Subcutaneous abdominal adipose tissue (tissue), 5 donors: ENCODE data around the gene MICU1.

ENCODE experiments used
- H3K27ac ChIP-seq: one replicate; pipeline ENCODE4 v1.7.0; 2013; ENCODE audit warnings: low read depth, mild to moderate bottlenecking, inconsistent platforms, low read length, moderate library complexity
- H3K27me3 ChIP-seq, 5 donors: one replicate each; pipeline ENCODE4 v1.7.0; 2013; ENCODE audit warnings: low read length in 5 of 5, inconsistent platforms in 1 of 5; ENCODE audit not compliant: control insufficient read depth in 5 of 5, insufficient read depth in 4 of 5
- H3K36me3 ChIP-seq, 5 donors: one replicate each; pipeline ENCODE4 v1.7.0; 2013; ENCODE audit warnings: low read length in 5 of 5; ENCODE audit not compliant: control insufficient read depth in 5 of 5, insufficient read depth in 5 of 5
- H3K4me1 ChIP-seq, 5 donors: one replicate each; pipeline ENCODE4 v1.7.0; 2013; ENCODE audit warnings: low read length in 5 of 5, mild to moderate bottlenecking in 3 of 5, moderate library complexity in 1 of 5; ENCODE audit not compliant: control insufficient read depth in 5 of 5, insufficient read depth in 5 of 5
- H3K4me3 ChIP-seq, 5 donors: one replicate each; pipeline ENCODE4 v1.7.0; 2013; ENCODE audit warnings: low read length in 5 of 5, low read depth in 1 of 5
- H3K9ac ChIP-seq, 5 donors: one replicate each; pipeline ENCODE4 v1.7.0; 2013; ENCODE audit warnings: low read length in 5 of 5, mild to moderate bottlenecking in 4 of 5, moderate library complexity in 3 of 5
- H3K9me3 ChIP-seq, 5 donors: one replicate each; pipeline ENCODE4 v1.7.0; 2013; ENCODE audit warnings: low read length in 5 of 5; ENCODE audit not compliant: control insufficient read depth in 5 of 5
- donor health status: healthy.
- donor health status: healthy.
- donor health status: healthy.
- donor health status: healthy.
- donor health status: healthy.

Gene MICU1

DNA sequence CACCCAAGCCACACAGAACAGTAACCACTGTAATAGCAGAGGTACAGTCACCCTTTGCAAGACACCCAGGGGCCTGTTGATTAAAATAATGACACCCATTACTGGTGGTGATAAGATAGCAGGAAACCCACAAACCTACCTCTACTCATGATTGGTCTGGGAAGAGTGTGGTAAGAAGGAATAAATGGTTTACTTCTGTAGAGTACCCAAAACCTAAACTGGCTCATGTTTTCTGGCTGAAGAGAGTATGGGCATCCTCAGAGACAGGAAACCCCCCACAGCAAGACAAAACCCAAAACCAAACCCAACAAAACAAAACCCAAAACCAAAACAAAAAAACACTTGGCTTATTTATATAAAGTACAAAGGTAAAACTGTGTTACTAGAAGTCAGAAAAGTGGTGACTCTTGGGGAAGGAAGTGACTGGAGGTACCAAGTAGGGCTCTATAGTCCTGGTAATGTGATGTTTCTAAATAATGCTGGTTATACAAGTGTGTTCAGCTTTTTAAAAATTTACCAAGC, 255.6 kb downstream of the MICU1 start:
- Histone ChIP-seq H3K4me3 (no peak overlapping the region), H3K9ac (no peak overlapping the region), H3K27ac (no peak overlapping the region), H3K4me1 (no peaks in the 10 kb centered on the region), H3K27me3 (no peaks in the 10 kb centered on the region), H3K9me3 (no peaks in the 10 kb centered on the region), H3K36me3 (peaks cover 4 to 56% (median 34%) of the 10 kb centered on the region in 5 donors)

DNA sequence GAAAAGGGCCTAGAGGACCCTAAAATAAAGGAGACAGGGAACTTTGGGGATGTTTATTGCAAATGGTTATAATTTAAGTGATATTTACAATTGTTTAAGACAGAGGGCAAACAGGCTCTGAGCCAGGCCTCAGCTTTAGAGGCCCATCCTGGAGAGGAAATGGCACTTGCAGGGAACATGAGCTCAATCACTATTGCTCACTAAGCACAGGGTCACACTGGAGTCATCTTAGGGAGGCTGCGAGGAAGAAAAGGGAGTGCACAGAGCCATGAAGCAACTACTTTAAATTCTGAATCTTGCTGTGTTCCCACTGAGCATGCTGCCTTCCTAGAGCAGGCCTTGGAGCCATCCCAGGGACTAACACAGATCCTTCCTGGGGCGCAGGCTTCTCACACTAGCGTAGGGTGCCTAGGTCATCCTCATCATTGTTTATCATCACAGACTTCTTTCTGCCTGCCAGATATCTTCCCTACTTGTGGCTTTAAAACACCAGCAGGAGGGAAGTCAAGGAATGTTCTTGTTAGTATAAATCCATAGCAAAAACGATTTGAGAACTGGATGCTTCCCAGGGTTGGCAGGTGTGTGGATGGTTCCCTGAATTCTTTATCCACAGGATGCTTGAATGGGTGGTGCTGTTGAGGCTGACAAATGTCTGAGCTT, 258.4 kb downstream of the MICU1 start:
- peaks cover 4 to 39% (median 31%) of the 10 kb centered on the region in 5 donors for H3K36me3 ChIP-seq
- H3K27ac ChIP-seq: no peak overlapping the region
- H3K9me3 ChIP-seq: no peaks in the 10 kb centered on the region
- H3K4me3 ChIP-seq: no peak overlapping the region
- H3K27me3 ChIP-seq: no peaks in the 10 kb centered on the region
- peaks cover 3 to 11% (median 11%) of the 10 kb centered on the region in 5 donors for H3K4me1 ChIP-seq
- no peak overlapping the region for H3K9ac ChIP-seq

DNA sequence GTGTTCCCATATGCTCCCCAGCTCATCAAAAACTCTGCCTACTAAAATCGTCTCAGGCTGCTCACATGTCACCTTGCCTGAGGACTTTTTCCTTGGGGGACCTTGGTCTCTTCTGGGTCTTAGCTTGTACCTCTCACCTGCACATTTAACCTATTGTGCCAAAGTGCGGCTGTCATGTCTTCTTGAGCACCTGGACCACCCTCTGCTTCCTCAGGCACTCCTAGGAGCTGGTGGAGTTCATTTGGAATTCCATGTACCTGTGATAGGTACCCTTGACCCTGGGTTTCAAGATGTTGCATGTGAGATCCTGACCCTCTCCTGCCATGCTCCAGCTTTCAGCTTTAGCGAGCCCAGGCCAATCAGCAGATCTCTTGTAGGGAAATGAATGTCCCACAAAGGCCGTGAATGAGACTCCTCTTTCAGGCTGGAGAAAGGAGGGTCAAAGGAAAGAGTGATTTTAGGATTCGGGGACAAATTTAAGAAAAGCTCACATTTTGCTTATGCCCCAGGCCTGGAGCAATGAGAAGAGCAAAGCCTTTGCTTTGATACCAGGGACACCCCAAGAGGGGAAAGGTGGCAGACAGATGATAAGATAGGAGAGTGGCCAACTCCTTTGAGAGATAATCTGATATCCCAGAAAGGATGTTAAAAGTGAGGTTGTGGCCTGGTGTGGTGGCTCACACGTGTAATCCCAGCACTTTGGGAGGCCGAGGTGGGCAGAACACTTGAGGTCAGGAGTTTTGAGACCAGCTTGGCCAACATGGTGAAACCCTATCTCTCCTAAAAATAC, 260.6 kb downstream of the MICU1 start:
- H3K36me3 ChIP-seq: peaks cover 4 to 33% (median 27%) of the 10 kb centered on the region in 5 donors
- no peak overlapping the region for H3K27ac ChIP-seq
- peaks cover 3 to 11% (median 11%) of the 10 kb centered on the region in 5 donors for H3K4me1 ChIP-seq
- H3K27me3 ChIP-seq: no peaks in the 10 kb centered on the region
- no peak overlapping the region for H3K4me3 ChIP-seq
- H3K9me3 ChIP-seq: no peaks in the 10 kb centered on the region
- peak overlapping the region in 1 of 5 donors; percentile 7 for H3K9ac ChIP-seq

DNA sequence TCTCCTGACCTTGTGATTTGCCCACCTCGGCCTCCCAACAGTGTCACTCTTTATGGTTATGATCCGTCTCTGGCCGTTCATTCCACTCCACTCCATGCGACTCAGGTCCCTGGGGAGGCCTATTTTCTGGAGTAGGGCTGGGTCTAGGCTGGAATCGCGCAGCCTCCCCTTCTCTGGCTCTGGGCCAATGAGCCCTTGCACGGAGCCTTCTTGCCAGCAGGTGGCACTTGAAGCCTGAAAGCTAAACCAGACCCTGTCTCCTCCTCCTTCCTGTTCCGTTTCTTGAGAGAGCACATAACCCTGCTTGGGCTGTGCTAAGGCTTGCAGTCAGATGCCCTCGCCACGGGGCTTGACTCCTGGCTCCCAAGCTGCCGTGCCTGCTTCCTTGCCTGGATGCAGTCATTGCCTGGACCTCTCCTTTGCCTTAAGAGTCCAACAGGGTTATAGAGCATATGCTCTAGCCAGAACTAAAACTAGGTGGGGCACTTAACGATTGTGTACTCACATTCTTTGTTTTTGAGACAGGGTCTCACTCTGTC, 261.6 kb downstream of the MICU1 start:
- Histone ChIP-seq H3K9ac (peak overlapping the region in 1 of 5 donors; percentile 38), H3K9me3 (no peaks in the 10 kb centered on the region), H3K27me3 (no peaks in the 10 kb centered on the region), H3K27ac (no peak overlapping the region), H3K4me1 (peaks cover 3 to 11% (median 11%) of the 10 kb centered on the region in 5 donors), H3K4me3 (peak overlapping the region; percentile 41 to 72 (median 55)), H3K36me3 (peaks cover 4 to 31% (median 27%) of the 10 kb centered on the region in 5 donors)

DNA sequence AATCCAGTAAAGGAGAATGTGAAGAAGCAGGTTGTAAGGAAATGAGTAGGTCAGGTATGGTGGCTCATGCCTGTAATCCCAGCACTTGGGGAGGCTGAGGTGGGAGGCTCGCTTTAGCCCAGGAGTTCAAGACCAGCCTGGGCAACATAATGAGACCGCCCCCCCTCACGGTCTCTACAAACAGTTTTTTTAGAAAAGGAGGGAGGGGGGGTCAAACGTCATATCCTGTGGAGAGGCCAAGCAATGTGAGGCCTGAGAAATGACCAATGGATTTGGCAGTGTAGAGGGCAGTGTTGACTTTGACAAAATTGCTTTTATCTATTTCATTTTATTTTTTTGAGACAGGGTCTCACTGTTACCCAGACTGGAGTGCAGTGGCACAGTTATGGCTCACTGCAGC, 268.9 kb downstream of the MICU1 start:
- Histone ChIP-seq H3K4me3 (no peak overlapping the region), H3K27ac (no peak overlapping the region), H3K36me3 (peaks cover 0 to 4% (median 0%) of the 10 kb centered on the region in 5 donors), H3K9me3 (no peaks in the 10 kb centered on the region), H3K4me1 (peaks cover 5 to 26% (median 20%) of the 10 kb centered on the region in 5 donors), H3K27me3 (no peaks in the 10 kb centered on the region), H3K9ac (no peak overlapping the region)

DNA sequence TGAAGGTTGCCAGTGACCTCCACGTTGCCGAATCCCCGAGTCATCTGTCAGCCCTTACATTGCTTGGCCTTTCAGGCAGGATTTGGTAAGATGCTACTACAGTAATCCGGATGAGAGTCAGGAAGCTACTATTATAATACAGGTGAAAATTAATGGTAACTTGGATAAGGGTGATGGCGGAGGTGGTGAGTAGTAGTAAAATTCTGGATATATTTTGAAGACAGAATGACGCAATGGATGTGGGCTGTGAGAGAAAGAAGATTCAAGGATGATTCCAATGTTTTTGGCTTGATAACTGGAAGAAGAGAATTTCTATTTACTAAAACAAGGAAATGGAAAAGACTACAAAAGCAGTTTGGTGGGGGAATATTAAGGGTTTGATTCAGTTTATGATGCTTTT, 269.8 kb downstream of the MICU1 start:
- peaks cover 5 to 32% (median 23%) of the 10 kb centered on the region in 5 donors for H3K4me1 ChIP-seq
- H3K27me3 ChIP-seq: no peaks in the 10 kb centered on the region
- H3K4me3 ChIP-seq: no peak overlapping the region
- H3K9me3 ChIP-seq: no peaks in the 10 kb centered on the region
- H3K36me3 ChIP-seq: peaks cover 0 to 8% (median 3%) of the 10 kb centered on the region in 5 donors
- H3K9ac ChIP-seq: no peak overlapping the region
- H3K27ac ChIP-seq: no peak overlapping the region

DNA sequence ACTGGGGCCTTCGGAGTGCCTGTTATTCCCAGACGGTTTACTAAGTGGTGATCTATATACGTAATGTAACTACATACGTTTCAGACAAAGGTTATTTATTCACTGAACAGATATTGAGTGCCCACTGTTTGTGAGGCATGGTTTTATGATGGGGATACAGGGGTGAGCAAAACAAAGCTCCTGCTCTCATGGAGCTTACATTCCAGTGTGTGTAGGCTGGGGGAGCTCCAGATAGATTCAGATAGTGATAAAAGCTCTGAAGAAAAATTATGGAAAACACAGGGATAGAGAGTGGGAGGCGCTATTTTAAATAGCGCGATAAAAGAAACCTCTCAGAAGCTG, 270.7 kb downstream of the MICU1 start:
- peak overlapping the region; percentile 84 to 99 (median 93) for H3K9ac ChIP-seq
- H3K27me3 ChIP-seq: no peaks in the 10 kb centered on the region
- no peaks in the 10 kb centered on the region for H3K9me3 ChIP-seq
- H3K27ac ChIP-seq: peak overlapping the region; percentile 97
- H3K4me1 ChIP-seq: peaks cover 5 to 34% (median 23%) of the 10 kb centered on the region in 5 donors
- H3K4me3 ChIP-seq: peak overlapping the region; percentile 74 to 99 (median 94)
- H3K36me3 ChIP-seq: peaks cover 0 to 16% (median 10%) of the 10 kb centered on the region in 5 donors

DNA sequence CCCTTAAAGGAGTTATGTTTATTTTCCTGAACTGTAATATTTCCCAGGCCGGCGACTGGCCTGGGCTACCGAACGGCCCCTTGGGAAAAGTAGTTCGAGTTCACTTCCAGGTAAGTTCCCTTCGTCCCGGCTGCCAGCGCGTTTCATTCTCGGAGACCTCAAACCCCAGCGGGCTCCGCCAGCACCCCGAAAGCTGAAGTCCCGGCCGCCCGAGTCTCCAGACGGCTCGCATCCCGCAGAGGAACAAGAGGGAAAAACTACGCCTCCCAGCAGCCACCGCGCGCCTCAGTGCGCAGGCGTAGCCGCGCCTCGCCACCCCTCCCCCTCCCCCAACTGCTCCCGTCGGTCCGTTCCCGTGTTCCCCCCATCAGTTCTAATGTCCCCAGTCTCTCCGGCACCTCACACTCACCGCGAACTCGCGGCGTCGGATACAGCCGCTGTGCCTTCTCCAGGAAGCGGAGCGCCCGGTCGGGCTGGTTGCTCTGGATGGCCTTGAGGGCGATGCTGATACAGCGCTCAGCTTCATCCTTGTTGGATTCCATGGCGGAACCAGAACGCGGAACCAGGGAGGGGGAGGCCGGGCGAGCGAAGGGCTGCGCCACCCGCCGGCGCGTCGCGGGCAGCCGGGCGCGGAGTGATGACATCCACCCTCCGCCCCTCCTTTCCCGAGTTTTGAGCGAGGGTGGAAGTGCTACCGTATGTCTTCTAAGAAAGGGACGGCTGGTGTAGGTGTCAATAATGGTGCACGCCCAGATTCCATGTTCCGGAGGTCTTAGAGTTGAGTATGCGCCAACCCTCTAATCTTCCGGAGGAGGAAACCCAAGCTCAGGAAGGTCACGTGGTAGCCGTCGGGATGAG, 271.3 kb downstream of the MICU1 start, which contains the start of gene DNAJB12:
DNAJB12 (minus strand) TSS at position 564 of the 858 bp plus-strand sequence; CDS start at position 542, 22 bp downstream.
- H3K9ac ChIP-seq: peak within 1 kb of the TSS; percentile 84 to 99 (median 93)
- peak within 1 kb of the TSS; percentile 74 to 99 (median 94) for H3K4me3 ChIP-seq
- H3K9me3 ChIP-seq: no peaks in the 10 kb centered on the region
- H3K36me3 ChIP-seq: peaks cover 0 to 21% (median 15%) of the 10 kb centered on the region in 5 donors
- peak within 1 kb of the TSS; percentile 97 for H3K27ac ChIP-seq
- H3K4me1 ChIP-seq: peaks cover 5 to 34% (median 23%) of the 10 kb centered on the region in 5 donors
- H3K27me3 ChIP-seq: no peaks in the 10 kb centered on the region

DNA sequence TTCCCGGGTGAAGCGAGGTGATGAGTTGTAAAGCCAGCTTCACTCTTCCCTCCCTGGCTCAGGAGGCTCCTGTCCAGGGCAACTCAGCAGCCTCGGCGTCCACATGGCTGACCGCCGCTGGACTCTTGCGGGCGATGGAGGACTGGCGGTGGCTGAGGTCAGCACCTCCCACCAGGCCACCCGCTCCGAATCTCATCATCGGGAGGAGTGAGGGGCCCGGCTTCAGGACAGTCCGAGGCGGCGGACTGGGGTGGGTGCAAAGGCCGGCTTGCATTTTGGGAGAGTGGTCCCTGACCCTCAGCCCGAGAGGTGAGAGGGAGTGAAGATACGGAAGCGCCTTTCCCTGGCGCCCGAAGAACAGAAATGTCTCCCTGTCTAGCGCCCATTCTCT, 271.9 kb downstream of the MICU1 start:
- H3K36me3 ChIP-seq: peaks cover 0 to 26% (median 21%) of the 10 kb centered on the region in 5 donors
- peak overlapping the region; percentile 97 for H3K27ac ChIP-seq
- H3K4me3 ChIP-seq: peak overlapping the region; percentile 74 to 99 (median 94)
- peaks cover 5 to 34% (median 23%) of the 10 kb centered on the region in 5 donors for H3K4me1 ChIP-seq
- peak overlapping the region; percentile 84 to 99 (median 93) for H3K9ac ChIP-seq
- H3K27me3 ChIP-seq: no peaks in the 10 kb centered on the region
- H3K9me3 ChIP-seq: no peaks in the 10 kb centered on the region
